Prostate gland (tissue), 2 donors: ENCODE measurements around the gene DRC7. TPM values are rescaled to one million over a fixed set of nuclear protein-coding genes. Genes with fewer than 3 reads are reported as not detected.
"Not testable (repeated sequence)": the region's sequence is repeated elsewhere in the genome, so short reads cannot be mapped to it uniquely, and the experiment has no call there.

ENCODE experiments used
- DNase-seq: peaks from one replicate; pipeline ENCODE4 v3.0.0-alpha.2; 2019; ENCODE audit warnings: low spot score
- H3K27ac ChIP-seq, 2 donors: fragments of 200-600 bp; sonication (generic); 2 replicates each; pipeline ENCODE4 v1.5.1; 2017 to 2019
- H3K27me3 ChIP-seq: fragments of 200-600 bp; sonication (generic); replicated peaks from 2 replicates; pipeline ENCODE4 v1.5.1; 2019; ENCODE audit not compliant: insufficient read depth
- H3K36me3 ChIP-seq, 2 donors: fragments of 200-600 bp; sonication (generic); 1 replicate in 1 of 2; 2 replicates in 1 of 2; pipeline versions ENCODE4 v1.5.1 to v1.8.1; 2017 to 2019
- H3K4me1 ChIP-seq: fragments of 200-600 bp; sonication (generic); replicated peaks from 2 replicates; pipeline ENCODE4 v1.5.1; 2019
- H3K4me3 ChIP-seq, 2 donors: fragments of 200-600 bp; sonication (generic); 2 replicates each; pipeline ENCODE4 v1.5.1; 2017 to 2019
- H3K9me3 ChIP-seq: fragments of 200-600 bp; sonication (generic); 2 replicates; pipeline ENCODE4 v1.5.1; 2017
- POLR2A ChIP-seq: fragments of 450-650 bp; IDR thresholded peaks from one replicate; pipeline ENCODE4 v1.6.1; 2016; ENCODE audit warnings: antibody characterized with exemption, mild to moderate bottlenecking
- POLR2AphosphoS5 ChIP-seq: sonication (generic); formaldehyde crosslinking; IDR thresholded peaks from one replicate; pipeline ENCODE4 v1.6.1; 2017; ENCODE audit warnings: antibody characterized with exemption
- WGBS: methylation state at CpG from one replicate; pipeline ENCODE4 v1.1.5; 2018; 5-methylcytosine and 5-hydroxymethylcytosine counted together
- intact Hi-C: fragments of 100-400 bp; cut with DNase I; formaldehyde crosslinking; loops from one replicate; pipeline ENCODE4 v1.14.2; 2022
- total RNA-seq, 2 donors: library from RNA; depleted of rRNA; stranded (reverse); fragments of >200 nt; gene quantifications; one replicate each; pipeline ENCODE4 v1.1.0, GENCODE V29; 2016
- TF ChIP-seq, protein P1 (sequence below), 4 experiments: fragments of 200-600 bp in 2 of 4; fragments of 450-650 bp in 2 of 4; sonication (generic) in 2 of 4; IDR thresholded peaks; 1 replicate in 3 of 4; 2 replicates in 1 of 4; pipeline ENCODE4 v1.5.1; 2016 to 2019; ENCODE audit warnings: antibody characterized with exemption in 4 of 4, mild to moderate bottlenecking in 2 of 4, moderate library complexity in 2 of 4

Gene DRC7
- total RNA-seq, 2 donors from 2014 or later: 5.5 TPM; not detected in 1

DNA sequence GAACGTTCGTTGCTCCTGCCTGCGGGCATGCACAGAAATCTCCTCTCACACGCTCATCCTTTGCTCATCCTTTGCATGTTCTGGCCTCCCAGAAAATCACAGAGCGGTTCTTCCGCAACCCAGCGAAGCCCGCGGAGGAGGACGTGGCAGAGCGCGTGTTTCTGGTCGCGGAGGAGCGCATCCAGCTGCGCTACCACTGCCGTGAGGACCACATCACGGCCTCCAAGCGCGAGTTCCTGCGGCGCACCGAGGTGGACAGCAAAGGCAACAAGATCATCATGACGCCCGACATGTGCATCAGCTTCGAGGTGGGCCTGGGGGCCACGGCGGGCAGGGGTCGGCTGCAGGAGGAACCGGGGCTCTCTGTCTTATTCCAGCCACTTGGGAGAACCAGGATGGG is 31.4 kb downstream of the DRC7 start:
- Histone ChIP-seq H3K4me1 (no peaks in the 10 kb centered on the region), H3K4me3 (no peak overlapping the region), H3K27ac (no peak overlapping the region), H3K27me3 (no peaks in the 10 kb centered on the region), H3K9me3 (no peaks in the 10 kb centered on the region), H3K36me3 (no peaks in the 10 kb centered on the region)
- TF ChIP-seq POLR2A: no peak
- TF ChIP-seq, protein P1, sequence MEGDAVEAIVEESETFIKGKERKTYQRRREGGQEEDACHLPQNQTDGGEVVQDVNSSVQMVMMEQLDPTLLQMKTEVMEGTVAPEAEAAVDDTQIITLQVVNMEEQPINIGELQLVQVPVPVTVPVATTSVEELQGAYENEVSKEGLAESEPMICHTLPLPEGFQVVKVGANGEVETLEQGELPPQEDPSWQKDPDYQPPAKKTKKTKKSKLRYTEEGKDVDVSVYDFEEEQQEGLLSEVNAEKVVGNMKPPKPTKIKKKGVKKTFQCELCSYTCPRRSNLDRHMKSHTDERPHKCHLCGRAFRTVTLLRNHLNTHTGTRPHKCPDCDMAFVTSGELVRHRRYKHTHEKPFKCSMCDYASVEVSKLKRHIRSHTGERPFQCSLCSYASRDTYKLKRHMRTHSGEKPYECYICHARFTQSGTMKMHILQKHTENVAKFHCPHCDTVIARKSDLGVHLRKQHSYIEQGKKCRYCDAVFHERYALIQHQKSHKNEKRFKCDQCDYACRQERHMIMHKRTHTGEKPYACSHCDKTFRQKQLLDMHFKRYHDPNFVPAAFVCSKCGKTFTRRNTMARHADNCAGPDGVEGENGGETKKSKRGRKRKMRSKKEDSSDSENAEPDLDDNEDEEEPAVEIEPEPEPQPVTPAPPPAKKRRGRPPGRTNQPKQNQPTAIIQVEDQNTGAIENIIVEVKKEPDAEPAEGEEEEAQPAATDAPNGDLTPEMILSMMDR (IDR thresholded peaks at IDR 0.05): no peak
- no peak for TF ChIP-seq POLR2AphosphoS5
- WGBS: 92% methylated on average over 30 of the region's 30 CpGs
- intact Hi-C loops: no loop called here
- DNase-seq: no peak

DNA sequence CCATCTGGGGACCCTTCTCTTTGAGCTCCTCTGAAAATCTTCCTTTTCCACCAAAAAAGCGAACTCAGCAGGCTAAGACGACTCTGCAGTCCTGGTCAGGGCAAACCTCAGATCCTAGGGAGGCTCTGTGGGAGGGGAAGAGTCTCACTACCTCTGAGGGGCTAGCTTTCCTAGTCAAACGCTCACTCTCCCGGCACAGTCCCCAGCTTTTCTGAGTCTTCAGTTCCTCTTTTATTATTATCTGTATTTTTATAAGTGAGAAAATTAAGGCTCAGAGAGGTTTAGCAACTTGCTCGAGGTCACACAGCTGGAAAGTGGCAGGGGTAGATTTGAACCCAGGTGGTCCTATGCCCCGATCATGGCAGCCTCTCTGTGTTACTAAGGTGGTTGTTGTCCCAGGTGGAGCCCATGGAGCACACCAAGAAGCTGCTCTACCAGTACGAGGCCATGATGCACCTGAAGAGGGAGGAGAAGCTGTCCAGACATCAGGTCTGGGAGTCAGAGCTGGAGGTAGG is 31.9 kb downstream of the DRC7 start:
- H3K9me3 ChIP-seq: no peaks in the 10 kb centered on the region
- intact Hi-C loops: no loop called here
- TF ChIP-seq, protein P1 (IDR thresholded peaks at IDR 0.05): no peak
- TF ChIP-seq POLR2AphosphoS5 (no peak), POLR2A (no peak)
- WGBS: 82% methylated on average over 7 of the region's 7 CpGs
- no peaks in the 10 kb centered on the region for H3K27me3 ChIP-seq
- no peaks in the 10 kb centered on the region for H3K4me1 ChIP-seq
- no peak overlapping the region for H3K27ac ChIP-seq
- H3K4me3 ChIP-seq: no peak overlapping the region
- no peaks in the 10 kb centered on the region for H3K36me3 ChIP-seq
- no peak for DNase-seq

DNA sequence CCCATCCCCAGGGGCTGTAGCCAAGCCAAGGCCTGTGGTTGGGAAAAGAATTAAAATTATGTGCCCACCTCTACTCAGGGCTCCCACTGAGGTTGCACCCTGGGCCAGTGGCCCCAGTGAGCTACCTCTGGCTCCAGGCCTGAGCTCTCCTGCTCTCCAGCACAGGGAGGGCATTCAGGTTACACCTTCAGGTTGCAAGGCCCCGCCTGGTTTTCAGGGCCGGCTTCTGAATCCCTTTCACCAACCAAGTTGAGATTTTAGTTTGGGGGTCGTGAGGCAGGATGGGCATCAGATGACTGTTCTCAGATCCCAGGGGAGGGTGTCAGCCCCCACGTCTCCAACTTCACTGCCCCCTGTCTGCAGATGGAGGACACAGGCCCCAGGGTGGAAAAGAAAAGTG is 33.0 kb downstream of the DRC7 start:
- TF ChIP-seq, protein P1 (IDR thresholded peaks at IDR 0.05): no peak
- no peak for TF ChIP-seq POLR2A
- no peak for TF ChIP-seq POLR2AphosphoS5
- no peak overlapping the region for H3K4me3 ChIP-seq
- H3K9me3 ChIP-seq: no peaks in the 10 kb centered on the region
- intact Hi-C loops: no loop called here
- H3K4me1 ChIP-seq: no peaks in the 10 kb centered on the region
- no peaks in the 10 kb centered on the region for H3K36me3 ChIP-seq
- H3K27me3 ChIP-seq: no peaks in the 10 kb centered on the region
- DNase-seq: no peak
- WGBS: 70% methylated on average over 4 of the region's 4 CpGs
- H3K27ac ChIP-seq: no peak overlapping the region

DNA sequence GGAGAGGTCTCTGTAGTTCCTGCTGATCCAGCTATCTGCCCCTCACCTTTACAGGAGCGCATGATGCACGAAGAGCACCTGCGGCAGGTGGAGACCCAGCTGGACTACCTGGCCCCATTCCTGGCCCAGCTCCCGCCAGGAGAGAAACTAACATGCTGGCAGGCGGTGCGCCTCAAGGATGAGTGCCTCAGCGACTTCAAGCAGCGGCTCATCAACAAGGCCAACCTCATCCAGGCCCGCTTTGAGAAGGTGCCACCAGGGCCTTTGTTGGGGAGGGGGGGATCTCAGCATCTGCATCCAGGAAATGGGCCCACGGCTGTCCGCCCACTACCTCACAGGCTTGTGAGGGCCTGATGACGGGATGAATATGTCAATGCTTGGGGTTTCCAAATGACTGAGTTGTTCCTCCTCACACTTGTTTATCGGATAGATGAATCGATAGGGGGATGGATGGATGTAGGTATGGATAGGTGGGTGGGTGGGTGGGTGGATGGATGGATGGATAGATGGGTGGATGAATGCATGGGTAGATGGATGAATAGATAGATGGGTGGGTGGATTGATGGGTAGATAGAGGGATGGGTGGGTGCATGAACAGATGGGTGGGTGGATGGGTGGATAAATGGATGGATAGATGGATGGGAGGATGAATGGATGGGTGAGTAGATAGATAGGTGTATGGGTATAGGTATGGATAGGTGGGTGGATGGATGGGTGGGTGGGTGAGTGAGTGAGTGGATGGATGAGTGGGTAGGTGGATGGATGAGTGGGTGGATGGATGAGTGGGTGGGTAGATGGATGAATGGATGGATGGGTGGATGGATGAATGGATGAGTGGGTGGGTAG is 34.0 kb downstream of the DRC7 start:
- H3K27me3 ChIP-seq: no peaks in the 10 kb centered on the region
- intact Hi-C loops: no loop called here
- TF ChIP-seq POLR2AphosphoS5 (no peak), POLR2A (no peak)
- TF ChIP-seq, protein P1 (IDR thresholded peaks at IDR 0.05): no peak
- H3K27ac ChIP-seq: no peak overlapping the region
- H3K36me3 ChIP-seq: no peaks in the 10 kb centered on the region
- H3K4me1 ChIP-seq: no peaks in the 10 kb centered on the region
- no peaks in the 10 kb centered on the region for H3K9me3 ChIP-seq
- no peak for DNase-seq
- 95% methylated on average over 13 of the region's 14 CpGs for WGBS
- no peak overlapping the region for H3K4me3 ChIP-seq

DNA sequence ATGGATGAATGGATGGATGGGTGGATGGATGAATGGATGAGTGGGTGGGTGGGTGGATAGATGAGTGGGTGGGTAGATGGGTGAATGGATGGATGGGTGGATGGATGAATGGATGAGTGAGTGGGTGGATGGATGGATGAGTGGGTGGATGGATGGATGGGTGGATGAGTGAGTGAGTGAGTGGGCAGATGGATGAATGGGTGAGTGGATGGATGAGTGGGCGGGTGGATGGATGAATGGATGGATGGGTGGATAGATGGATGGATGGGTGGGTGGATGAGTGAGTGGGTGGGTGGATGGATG is 34.5 kb downstream of the DRC7 start:
- Histone ChIP-seq H3K4me1 (no peaks in the 10 kb centered on the region), H3K9me3 (no peaks in the 10 kb centered on the region), H3K4me3 (no peak overlapping the region), H3K36me3 (no peaks in the 10 kb centered on the region), H3K27ac (no peak overlapping the region), H3K27me3 (no peaks in the 10 kb centered on the region)
- no peak for DNase-seq
- 97% methylated on average over 1 of the region's 1 CpG for WGBS
- intact Hi-C loops: no loop called here
- TF ChIP-seq, protein P1 (IDR thresholded peaks at IDR 0.05): no peak
- TF ChIP-seq POLR2AphosphoS5: no peak
- TF ChIP-seq POLR2A: no peak

DNA sequence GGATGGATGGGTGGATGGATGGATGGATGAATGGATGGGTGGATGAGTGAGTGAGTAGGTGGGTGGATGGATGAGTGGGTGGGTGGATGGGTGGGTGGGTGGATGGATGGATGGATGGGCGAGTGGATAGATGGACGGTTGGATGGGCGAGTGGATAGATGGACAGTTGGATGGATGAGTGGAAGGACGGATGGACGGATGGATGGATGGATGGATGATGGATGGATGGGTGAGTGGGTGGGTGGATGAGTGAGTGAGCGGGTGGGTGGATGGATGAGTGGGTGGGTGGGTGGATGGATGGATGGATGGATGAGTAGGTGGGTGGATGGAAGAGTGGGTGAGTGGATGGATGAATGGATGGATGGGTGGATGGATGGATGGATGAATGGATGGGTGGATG is 35.2 kb downstream of the DRC7 start:
- not testable (repeated sequence) for H3K27me3 ChIP-seq

More for the DNA sequence above, 35.2 kb downstream of the DRC7 start:
- H3K36me3 ChIP-seq, H3K27ac ChIP-seq, H3K9me3 ChIP-seq, H3K4me3 ChIP-seq, H3K4me1 ChIP-seq, intact Hi-C loops, DNase-seq: not testable (repeated sequence)
- 92% methylated on average over 6 of the region's 6 CpGs for WGBS
